H1 (cell line): ENCODE measurements around the gene TPO. TPM values are rescaled to one million over a fixed set of nuclear protein-coding genes. Genes with fewer than 3 reads are reported as not detected.

ENCODE experiments used
- CTCF ChIA-PET: fragments of 300-600 bp; sonication (Branson Sonifier 250); formaldehyde crosslinking; loops from one replicate; lab custom pipeline; 2021; ENCODE audit not compliant: partially characterized antibody; lab: Charles Lee
- POLR2A ChIA-PET: fragments of 300-600 bp; sonication (Branson Sonifier 250); formaldehyde crosslinking; loops from one replicate; lab custom pipeline; 2021; ENCODE audit warnings: inconsistent platforms; ENCODE audit not compliant: partially characterized antibody; lab: Charles Lee
- DNase-seq, 2 experiments: peaks; one replicate each; pipeline versions ENCODE4 v3.0.0 to v3.0.0-alpha.2; 2010 to 2022; ENCODE audit warnings: low spot score in 2 of 2, low read depth in 1 of 2, mixed read lengths in 1 of 2
- FAIRE-seq: peaks from 2 replicates; lab custom pipeline; 2011; peaks lifted over from hg19 to GRCh38; lab: Jason Lieb, UNC
- H2AFZ ChIP-seq: 2 replicates; pipeline ENCODE4 v1.8.1; 2012; ENCODE audit warnings: low read length, inconsistent platforms
- H2AK5ac ChIP-seq: 2 replicates; pipeline ENCODE4 v1.6.1; 2013; ENCODE audit warnings: low read depth, low read length
- H2BK120ac ChIP-seq: replicated peaks from 2 replicates; pipeline ENCODE3; 2013; ENCODE audit warnings: low read depth, low read length, inconsistent platforms
- H2BK12ac ChIP-seq: 2 replicates; pipeline ENCODE4 v1.6.1; 2013; ENCODE audit warnings: low read depth, low read length
- H2BK15ac ChIP-seq: 2 replicates; pipeline ENCODE4 v1.6.1; 2013; ENCODE audit warnings: low read length
- H2BK20ac ChIP-seq: 2 replicates; pipeline ENCODE4 v1.6.1; 2013; ENCODE audit warnings: low read length
- H2BK5ac ChIP-seq: 2 replicates; pipeline ENCODE4 v1.6.1; 2013; ENCODE audit warnings: low read depth, low read length
- H3K14ac ChIP-seq: 2 replicates; pipeline ENCODE4 v1.6.1; 2013; ENCODE audit warnings: inconsistent platforms; ENCODE audit not compliant: insufficient read length
- H3K18ac ChIP-seq: 2 replicates; pipeline ENCODE4 v1.6.1; 2013; ENCODE audit warnings: low read length; ENCODE audit errors: extremely low read depth
- H3K23ac ChIP-seq: 2 replicates; pipeline ENCODE4 v1.6.1; 2013; ENCODE audit warnings: inconsistent platforms; ENCODE audit not compliant: insufficient read length
- H3K23me2 ChIP-seq: 2 replicates; pipeline ENCODE4 v1.6.1; 2013; ENCODE audit warnings: low read depth, low read length
- H3K27ac ChIP-seq: 2 replicates; pipeline ENCODE4 v1.6.1; 2011; ENCODE audit warnings: low read depth, low read length, inconsistent platforms
- H3K27me3 ChIP-seq, 4 experiments: replicated peaks in 1 of 4; 1 replicate in 1 of 4; 2 replicates in 3 of 4; pipeline versions ENCODE4 v1.6.1 to v1.8.1; 2011 to 2013; ENCODE audit warnings: low read length in 3 of 4, mild to moderate bottlenecking in 3 of 4, inconsistent platforms in 2 of 4, mixed read lengths in 2 of 4, moderate library complexity in 1 of 4; ENCODE audit not compliant: control insufficient read depth in 3 of 4, insufficient read depth in 3 of 4; ENCODE audit errors: extremely low read depth in 1 of 4
- H3K36me3 ChIP-seq, 4 experiments: 2 replicates each; pipeline versions ENCODE4 v1.6.1 to v1.8.1; 2011 to 2013; ENCODE audit warnings: mild to moderate bottlenecking in 4 of 4, low read length in 3 of 4, moderate library complexity in 2 of 4, control low read depth in 1 of 4, inconsistent platforms in 1 of 4; ENCODE audit not compliant: insufficient read depth in 4 of 4, control insufficient read depth in 2 of 4
- H3K4ac ChIP-seq: replicated peaks from 2 replicates; pipeline ENCODE3; 2013; ENCODE audit warnings: low read length, low read depth, mixed read lengths, inconsistent platforms; ENCODE audit not compliant: insufficient read length
- H3K4me1 ChIP-seq, 4 experiments: replicated peaks in 1 of 4; 1 replicate in 1 of 4; 2 replicates in 3 of 4; pipeline versions ENCODE4 v1.6.1 to v1.8.1; 2011 to 2013; ENCODE audit warnings: low read length in 3 of 4, inconsistent platforms in 2 of 4, mixed read lengths in 1 of 4; ENCODE audit not compliant: insufficient read depth in 4 of 4, control insufficient read depth in 3 of 4
- H3K4me2 ChIP-seq, 2 experiments: 2 replicates each; pipeline versions ENCODE4 v1.6.1 to v1.8.1; 2011 to 2013; ENCODE audit warnings: low read depth in 2 of 2, low read length in 2 of 2, control low read depth in 1 of 2, inconsistent platforms in 1 of 2, mild to moderate bottlenecking in 1 of 2; ENCODE audit not compliant: insufficient read depth in 1 of 2
- H3K4me3 ChIP-seq, 4 experiments: fragments of 200-600, 300-600 bp in 1 of 4; sonication (generic), shearing (Covaris generic), sonication (Bioruptor Twin) in 1 of 4; 2 replicates each; pipeline versions ENCODE4 v1.5.1 to v1.8.1; 2011 to 2016; ENCODE audit warnings: low read length in 4 of 4, low read depth in 3 of 4, control low read depth in 2 of 4, inconsistent platforms in 2 of 4, mild to moderate bottlenecking in 2 of 4, mixed read lengths in 1 of 4, moderate library complexity in 1 of 4; ENCODE audit not compliant: insufficient read depth in 2 of 4; ENCODE audit errors: extremely low read depth in 1 of 4
- H3K56ac ChIP-seq: replicated peaks from 2 replicates; pipeline ENCODE3; 2013; ENCODE audit warnings: low read depth, mild to moderate bottlenecking, mixed read lengths, low read length, inconsistent platforms; ENCODE audit not compliant: insufficient read length
- H3K79me1 ChIP-seq: 2 replicates; pipeline ENCODE4 v1.6.1; 2013; ENCODE audit warnings: low read depth, low read length, control low read depth
- H3K79me2 ChIP-seq, 2 experiments: 2 replicates each; pipeline versions ENCODE4 v1.6.1 to v1.8.1; 2012 to 2013; ENCODE audit warnings: low read length in 2 of 2, mild to moderate bottlenecking in 2 of 2, inconsistent platforms in 1 of 2; ENCODE audit not compliant: insufficient read depth in 2 of 2, control insufficient read depth in 1 of 2
- H3K9ac ChIP-seq, 4 experiments: replicated peaks in 1 of 4; 1 replicate in 1 of 4; 2 replicates in 3 of 4; pipeline versions ENCODE4 v1.6.1 to v1.8.1; 2011 to 2013; ENCODE audit warnings: low read depth in 3 of 4, low read length in 3 of 4, control low read depth in 2 of 4, mild to moderate bottlenecking in 2 of 4, moderate library complexity in 2 of 4, inconsistent platforms in 1 of 4; ENCODE audit errors: extremely low read depth in 1 of 4
- H3K9me3 ChIP-seq, 2 experiments: 2 replicates each; pipeline versions ENCODE4 v1.6.1 to v1.8.1; 2012 to 2013; ENCODE audit warnings: mild to moderate bottlenecking in 2 of 2, moderate library complexity in 2 of 2, control low read depth in 1 of 2, inconsistent platforms in 1 of 2, low read depth in 1 of 2, low read length in 1 of 2, mixed read lengths in 1 of 2; ENCODE audit not compliant: insufficient read depth in 2 of 2
- H4K20me1 ChIP-seq, 2 experiments: replicated peaks in 1 of 2; 2 replicates each; pipeline versions ENCODE3 to v1.8.1; 2011 to 2013; ENCODE audit warnings: inconsistent platforms in 2 of 2, low read length in 2 of 2, mild to moderate bottlenecking in 1 of 2; ENCODE audit not compliant: insufficient read depth in 2 of 2, control insufficient read depth in 1 of 2
- H4K5ac ChIP-seq: 2 replicates; pipeline ENCODE4 v1.6.1; 2013; ENCODE audit warnings: low read length, low read depth, mixed read lengths, inconsistent platforms; ENCODE audit not compliant: insufficient read length
- H4K8ac ChIP-seq: 2 replicates; pipeline ENCODE4 v1.8.0; 2013; ENCODE audit warnings: mild to moderate bottlenecking, moderate library complexity, low read length, inconsistent platforms; ENCODE audit not compliant: insufficient read depth; ENCODE audit errors: extremely low read depth
- H4K91ac ChIP-seq: replicated peaks from 2 replicates; pipeline ENCODE3; 2013; ENCODE audit warnings: low read length, mixed read lengths, inconsistent platforms; ENCODE audit not compliant: insufficient read length
- CHD2 ChIP-seq: IDR thresholded peaks from 2 replicates; pipeline ENCODE4 v1.6.1; 2012; ENCODE audit warnings: low read length, improper control_type of control experiment
- CTCF ChIP-seq, 3 experiments: IDR thresholded peaks; 1 replicate in 2 of 3; 2 replicates in 1 of 3; pipeline versions ENCODE4 v1.5.1 to v1.6.1; 2011; ENCODE audit warnings: low read length in 3 of 3, mild to moderate bottlenecking in 3 of 3, inconsistent platforms in 2 of 3, low read depth in 1 of 3, moderate library complexity in 1 of 3; ENCODE audit not compliant: insufficient read depth in 1 of 3; ENCODE audit errors: control extremely low read depth in 1 of 3
- KDM4A ChIP-seq: IDR thresholded peaks from one replicate; pipeline ENCODE4 v1.7.1; 2012; ENCODE audit warnings: low read depth, mild to moderate bottlenecking, moderate library complexity, low read length, inconsistent platforms; ENCODE audit not compliant: severe bottlenecking
- RBBP5 ChIP-seq: IDR thresholded peaks from 2 replicates; pipeline ENCODE4 v1.7.1; 2012; ENCODE audit warnings: low read depth, mild to moderate bottlenecking, inconsistent platforms, low read length, moderate library complexity, borderline replicate concordance
- RXRA ChIP-seq: IDR thresholded peaks from 2 replicates; pipeline ENCODE4 v1.6.1; 2011; ENCODE audit warnings: low read depth, mild to moderate bottlenecking, low read length, moderate library complexity; ENCODE audit not compliant: insufficient read depth
- SIX5 ChIP-seq: IDR thresholded peaks from 2 replicates; pipeline ENCODE4 v1.6.1; 2011; ENCODE audit warnings: mild to moderate bottlenecking, low read depth, low read length
- TAF1 ChIP-seq: IDR thresholded peaks from 2 replicates; pipeline ENCODE4 v1.6.1; 2011; ENCODE audit warnings: mild to moderate bottlenecking, low read depth, low read length
- USF2 ChIP-seq: IDR thresholded peaks from 2 replicates; pipeline ENCODE4 v1.6.1; 2011; ENCODE audit warnings: low read length, improper control_type of control experiment
- WGBS, 2 experiments: shearing (Covaris generic) in 1 of 2; methylation state at CpG; one replicate each; pipeline versions ENCODE4 v1.1.6 to v1.1.7; 2013 to 2015; ENCODE audit warnings: low lambda C conversion rate in 2 of 2, mixed read lengths in 2 of 2, inconsistent platforms in 1 of 2, low coverage in 1 of 2, missing lambda C conversion rate in 1 of 2; ENCODE audit not compliant: insufficient replicate concordance in 2 of 2, insufficient coverage in 1 of 2, insufficient read length in 1 of 2; ENCODE audit errors: extremely low coverage in 1 of 2, missing lambda C conversion rate in 1 of 2; 5-methylcytosine and 5-hydroxymethylcytosine counted together
- polyA plus RNA-seq, 7 experiments: library from polyadenylated mRNA; depleted of rRNA in 3 of 7; stranded (reverse) in 5 of 7; unstranded in 2 of 7; fragments of >200 nt in 5 of 7; fragments of 200-250 nt in 2 of 7; gene quantifications; 1 replicate in 5 of 7; 2 replicates in 1 of 7; 4 replicates in 1 of 7; pipeline versions ENCODE4 v1.2.1 to v1.2.3, GENCODE V29; 2011 to 2013; ENCODE audit warnings: missing spikeins in 2 of 7, mixed read lengths in 2 of 7
- total RNA-seq: library from RNA; stranded (reverse); fragmentation: NEBNext Ultra II Directional; extraction: Animal tissue kit (Norgen Biotek cat#: 25700); gene quantifications from 2 replicates; pipeline ENCODE4 v1.2.1, GENCODE V29; 2021

The TPO gene
- total and polyA plus RNA-seq, 2 of the 8 experiments (the other 6 are each of a cell fraction or from before 2014, with no cell fraction given) = not detected

- H4K20me1 ChIP-seq = peaks cover 0 to 2% of the 10 kb centered on the region in 2 experiments
- TF ChIP-seq TAF1 (no peak), CTCF (IDR thresholded peaks at IDR 0.05; ENCODE audit: control extremely low read depth in 1 of 3, insufficient read depth in 1 of 3, low read depth in 1 of 3, low read length in 3 of 3) (no peak), USF2 (no peak), KDM4A (no peak), SIX5 (no peak), RXRA (no peak), RBBP5 (no peak), CHD2 (no peak)
- TF ChIP-seq, all 59 proteins: peak for 0
- H3K27ac ChIP-seq = no peak overlapping the region
- WGBS, 2 experiments = 87% methylated on average over 9 of the region's 9 CpGs; no CpG with 5 or more reads in 1 of the 2 experiments
- H3K4me2 ChIP-seq = no peak overlapping the region
- H3K27me3 ChIP-seq = no peaks in the 10 kb centered on the region; a peak in 1 of 7 replicates
- H3K23ac ChIP-seq = no peak overlapping the region
- no peak overlapping the region for H4K91ac ChIP-seq
- no peak overlapping the region for H3K9ac ChIP-seq
- no peaks in the 10 kb centered on the region; the same call in 1 of the 2 replicates for H3K23me2 ChIP-seq
- DNase-seq (no peak), FAIRE-seq (no peak)
- H2BK5ac ChIP-seq = no peak overlapping the region
- H2AK5ac ChIP-seq = no peak overlapping the region
- no peaks in the 10 kb centered on the region for H3K4me1 ChIP-seq
- H3K4ac ChIP-seq = no peak overlapping the region
- ChIA-PET CTCF (interaction anchor here (1.4 kb wide), 1 partner anchor 31 kb away, joined by 3 read pairs; no protein-coding TSS in a partner anchor), POLR2A (no interaction called here)
- no peak overlapping the region for H3K14ac ChIP-seq
- no peak overlapping the region for H2BK20ac ChIP-seq
- no peak overlapping the region for H2BK12ac ChIP-seq
- no peaks in the 10 kb centered on the region for H3K79me1 ChIP-seq
- no peak overlapping the region for H4K5ac ChIP-seq
- no peak overlapping the region for H2BK15ac ChIP-seq
- H3K79me2 ChIP-seq = no peaks in the 10 kb centered on the region
- H4K8ac ChIP-seq = no peak overlapping the region; the same call in 1 of the 2 replicates
- H3K18ac ChIP-seq = no peak overlapping the region
- no peak overlapping the region for H2AFZ ChIP-seq
- no peaks in the 10 kb centered on the region; a peak in 1 of 4 replicates for H3K9me3 ChIP-seq
- no peaks in the 10 kb centered on the region for H3K36me3 ChIP-seq
- H2BK120ac ChIP-seq = no peak overlapping the region
- no peak overlapping the region for H3K4me3 ChIP-seq
- H3K56ac ChIP-seq = no peak overlapping the region
These were observed 69.0 kb downstream of the TPO start for GRCh38 chr2:1482253-1482675.
